Activated naive CD8-positive, alpha-beta T cell treated with anti-CD3 and anti-CD28 coated beads, Interleukin-2, amount 10 ng/mL, durations not matched to agents 7 days and 5 days (primary cell): ENCODE data around the gene OBI1. TPM values are rescaled to one million over a fixed set of nuclear protein-coding genes. Genes with fewer than 3 reads are reported as not detected.

Experiments used
- ATAC-seq: fragments of 150-1000 bp; cut with Tn5 transposase; one replicate; pipeline ENCODE4 v1.10.0; 2021; ENCODE audit warnings: low read depth, moderate library complexity
- POLR2A ChIA-PET: fragments of 350-600 bp; sonication (Branson Sonifier 250); formaldehyde crosslinking; loops from one replicate; lab custom pipeline; 2021; ENCODE audit warnings: antibody characterized with exemption; lab: Charles Lee
- DNase-seq: peaks from one replicate; pipeline ENCODE4 v3.0.0; 2021
- H3K27ac Mint-ChIP-seq: one replicate; pipeline ENCODE4 v1.8.0; 2022; ENCODE audit warnings: mild to moderate bottlenecking, mixed read lengths
- H3K27me3 Mint-ChIP-seq: one replicate; pipeline ENCODE4 v1.8.0; 2022; ENCODE audit warnings: mild to moderate bottlenecking, moderate library complexity, mixed read lengths
- H3K36me3 Mint-ChIP-seq: one replicate; pipeline ENCODE4 v1.8.0; 2021; ENCODE audit warnings: mild to moderate bottlenecking, mixed read lengths
- H3K4me1 Mint-ChIP-seq: one replicate; pipeline ENCODE4 v1.8.0; 2021; ENCODE audit warnings: mixed read lengths
- H3K4me3 Mint-ChIP-seq: one replicate; pipeline ENCODE4 v1.8.0; 2022; ENCODE audit warnings: mild to moderate bottlenecking, moderate library complexity, mixed read lengths
- H3K9me3 Mint-ChIP-seq: one replicate; pipeline ENCODE4 v1.8.0; 2021; ENCODE audit warnings: mixed read lengths
- total RNA-seq, 2 experiments: library from RNA; stranded (reverse); gene quantifications; one replicate each; pipeline ENCODE4 v1.2.3, GENCODE V29; 2021

OBI1 gene
- total RNA-seq, 2 experiments from 2014 or later, result 17.5 to 17.8 TPM

GRCh38 chr13:78596736-78597601 lies 62.0 kb downstream of the OBI1 start:
- no peaks in the 10 kb centered on the region for H3K9me3 Mint-ChIP-seq
- peaks cover 90% of the 10 kb centered on the region for H3K27me3 Mint-ChIP-seq
- peaks cover 4% of the 10 kb centered on the region for H3K4me1 Mint-ChIP-seq
- H3K4me3 Mint-ChIP-seq, result no peak overlapping the region
- no peaks in the 10 kb centered on the region for H3K36me3 Mint-ChIP-seq
- DNase-seq (no peak), ATAC-seq (no peak)
- H3K27ac Mint-ChIP-seq, result no peak overlapping the region
- POLR2A ChIA-PET, result no interaction called here

DNA sequence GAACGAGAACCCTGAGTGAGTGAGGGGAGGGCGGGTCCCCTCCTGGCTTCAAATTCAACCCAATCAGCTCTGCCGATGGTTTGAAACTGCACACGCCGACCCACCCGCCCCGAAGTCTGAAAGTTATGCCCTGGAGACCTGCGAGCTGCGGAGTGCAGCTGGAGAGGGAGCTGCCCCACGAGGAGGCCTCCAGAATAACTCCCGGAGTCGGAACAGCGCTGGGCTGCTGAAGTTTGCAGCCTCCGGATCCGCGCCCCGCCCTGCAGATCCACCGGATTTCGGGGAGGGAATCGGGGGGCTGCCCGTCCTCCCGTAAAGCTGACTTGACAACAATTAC lies 62.6 kb downstream of the OBI1 start:
- Mint-ChIP-seq H3K4me1 (peaks cover 4% of the 10 kb centered on the region), H3K4me3 (no peak overlapping the region), H3K27me3 (peaks cover 93% of the 10 kb centered on the region), H3K27ac (no peak overlapping the region), H3K36me3 (no peaks in the 10 kb centered on the region), H3K9me3 (no peaks in the 10 kb centered on the region)
- ATAC-seq, result no peak
- POLR2A ChIA-PET, result no interaction called here
- no peak for DNase-seq

DNA sequence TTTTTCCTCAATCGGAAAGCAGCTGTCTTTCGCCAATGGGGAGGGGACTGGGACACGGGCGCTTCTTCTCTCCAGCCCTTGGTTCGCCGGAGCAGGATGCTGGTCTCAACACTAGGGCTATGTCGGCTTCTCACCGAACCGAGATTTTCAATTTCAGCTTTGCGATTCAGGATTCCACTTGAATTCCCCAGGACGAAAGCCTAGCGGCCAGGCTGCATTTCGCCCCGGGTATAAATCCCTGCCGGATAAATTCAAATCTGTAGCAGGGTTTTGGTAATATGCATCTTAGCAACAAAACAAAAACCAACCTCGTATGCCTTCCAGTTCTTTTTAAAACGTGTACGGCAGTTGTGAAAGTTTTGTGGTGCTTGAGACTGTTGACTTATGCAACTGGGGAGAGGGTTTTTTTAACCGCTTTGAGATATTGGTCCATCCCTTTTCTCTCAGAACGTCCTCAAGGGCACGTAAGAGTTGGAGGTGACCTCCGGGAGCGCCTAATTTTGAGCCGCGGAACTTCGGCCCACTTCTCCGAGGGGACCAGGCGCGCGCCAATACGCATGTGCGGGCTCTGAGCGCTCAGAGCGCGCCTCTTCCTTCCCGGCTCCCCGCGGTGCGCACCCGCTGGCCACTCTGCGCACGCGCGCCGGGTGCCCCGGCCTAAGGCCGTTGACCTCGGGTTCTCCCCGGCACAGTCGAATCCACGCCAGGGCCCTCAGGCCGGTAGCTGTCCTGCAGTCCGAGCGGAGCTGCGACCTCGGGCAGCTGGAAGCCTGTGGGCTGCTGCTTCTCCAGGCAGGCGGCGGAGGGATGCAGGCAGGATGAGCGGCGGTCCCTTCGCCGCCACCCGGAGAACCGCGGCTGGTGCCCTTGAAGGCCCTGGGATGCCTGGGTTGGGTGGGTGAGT lies 63.2 kb downstream of the OBI1 start:
- Mint-ChIP-seq H3K9me3 (no peaks in the 10 kb centered on the region), H3K27ac (peak overlapping the region; percentile 51), H3K4me1 (peaks cover 3% of the 10 kb centered on the region), H3K36me3 (no peaks in the 10 kb centered on the region), H3K4me3 (peak overlapping the region; percentile 10), H3K27me3 (peaks cover 90% of the 10 kb centered on the region)
- POLR2A ChIA-PET, result no interaction called here
- DNase-seq, result peak; percentile 58
- ATAC-seq, result peak; percentile 33

- Mint-ChIP-seq H3K9me3 (no peaks in the 10 kb centered on the region), H3K27ac (no peak overlapping the region), H3K36me3 (no peaks in the 10 kb centered on the region), H3K4me1 (no peaks in the 10 kb centered on the region), H3K4me3 (no peak overlapping the region), H3K27me3 (peaks cover 85% of the 10 kb centered on the region)
- no peak for DNase-seq
- POLR2A ChIA-PET, result no interaction called here
- ATAC-seq, result no peak
Observed at GRCh38 chr13:78594456-78594975, 64.4 kb downstream of the OBI1 start.

GRCh38 chr13:78593652-78594455 lies 65.1 kb downstream of the OBI1 start:
- H3K4me3 Mint-ChIP-seq, result no peak overlapping the region
- no peaks in the 10 kb centered on the region for H3K4me1 Mint-ChIP-seq
- peaks cover 85% of the 10 kb centered on the region for H3K27me3 Mint-ChIP-seq
- DNase-seq (no peak), ATAC-seq (no peak)
- H3K27ac Mint-ChIP-seq, result no peak overlapping the region
- POLR2A ChIA-PET, result no interaction called here
- no peaks in the 10 kb centered on the region for H3K36me3 Mint-ChIP-seq
- no peaks in the 10 kb centered on the region for H3K9me3 Mint-ChIP-seq

- POLR2A ChIA-PET, result no interaction called here
- Mint-ChIP-seq H3K27me3 (peaks cover 85% of the 10 kb centered on the region), H3K9me3 (no peaks in the 10 kb centered on the region), H3K27ac (no peak overlapping the region), H3K4me3 (no peak overlapping the region), H3K36me3 (no peaks in the 10 kb centered on the region), H3K4me1 (no peaks in the 10 kb centered on the region)
- ATAC-seq (no peak), DNase-seq (no peak)
Observed at GRCh38 chr13:78593129-78593528, 65.8 kb downstream of the OBI1 start.

DNA sequence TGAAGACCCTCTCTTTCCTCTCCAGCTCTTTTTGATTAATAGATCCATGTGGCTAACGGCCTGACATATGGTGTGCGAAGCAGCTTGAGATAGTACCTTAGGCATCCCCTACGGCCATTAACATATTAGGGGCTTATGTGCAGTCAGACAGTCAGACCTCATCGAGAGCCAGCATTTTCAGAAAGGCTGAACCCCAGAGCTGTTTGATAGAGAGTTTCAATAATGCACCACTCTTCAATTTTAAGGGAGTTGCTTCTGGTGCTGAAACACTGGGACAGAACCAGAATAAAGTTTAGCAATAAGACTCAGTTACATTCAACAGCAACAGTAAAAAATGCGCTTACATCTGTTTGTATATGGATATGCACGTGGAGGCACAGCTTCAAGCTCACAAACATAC lies 66.4 kb downstream of the OBI1 start:
- POLR2A ChIA-PET, result no interaction called here
- H3K27ac Mint-ChIP-seq, result no peak overlapping the region
- DNase-seq (no peak), ATAC-seq (no peak)
- peaks cover under 1% of the 10 kb centered on the region for H3K4me1 Mint-ChIP-seq
- peaks cover 87% of the 10 kb centered on the region for H3K27me3 Mint-ChIP-seq
- H3K4me3 Mint-ChIP-seq, result no peak overlapping the region
- H3K9me3 Mint-ChIP-seq, result peaks cover 2% of the 10 kb centered on the region
- H3K36me3 Mint-ChIP-seq, result no peaks in the 10 kb centered on the region

GRCh38 chr13:78589206-78589605 lies 69.7 kb downstream of the OBI1 start:
- H3K9me3 Mint-ChIP-seq, result peaks cover 5% of the 10 kb centered on the region
- H3K27ac Mint-ChIP-seq, result no peak overlapping the region

GRCh38 chr13:78587395-78587794 lies 71.6 kb downstream of the OBI1 start:
- Mint-ChIP-seq H3K27ac (no peak overlapping the region), H3K4me1 (peaks cover 4% of the 10 kb centered on the region), H3K4me3 (no peak overlapping the region), H3K36me3 (no peaks in the 10 kb centered on the region), H3K27me3 (peaks cover 64% of the 10 kb centered on the region), H3K9me3 (peaks cover 5% of the 10 kb centered on the region)
- DNase-seq (no peak), ATAC-seq (no peak)
- POLR2A ChIA-PET, result no interaction called here

More at GRCh38 chr13:78589206-78589605, 69.7 kb downstream of the OBI1 start:
- POLR2A ChIA-PET, result no interaction called here
- Mint-ChIP-seq H3K4me3 (no peak overlapping the region), H3K4me1 (peaks cover 4% of the 10 kb centered on the region), H3K36me3 (no peaks in the 10 kb centered on the region), H3K27me3 (peaks cover 83% of the 10 kb centered on the region)
- ATAC-seq, result no peak
- peak; percentile 44 for DNase-seq

- peaks cover 5% of the 10 kb centered on the region for H3K9me3 Mint-ChIP-seq
- POLR2A ChIA-PET, result no interaction called here
- no peak overlapping the region for H3K4me3 Mint-ChIP-seq
Observed at GRCh38 chr13:78586706-78587105, 72.2 kb downstream of the OBI1 start.

DNA sequence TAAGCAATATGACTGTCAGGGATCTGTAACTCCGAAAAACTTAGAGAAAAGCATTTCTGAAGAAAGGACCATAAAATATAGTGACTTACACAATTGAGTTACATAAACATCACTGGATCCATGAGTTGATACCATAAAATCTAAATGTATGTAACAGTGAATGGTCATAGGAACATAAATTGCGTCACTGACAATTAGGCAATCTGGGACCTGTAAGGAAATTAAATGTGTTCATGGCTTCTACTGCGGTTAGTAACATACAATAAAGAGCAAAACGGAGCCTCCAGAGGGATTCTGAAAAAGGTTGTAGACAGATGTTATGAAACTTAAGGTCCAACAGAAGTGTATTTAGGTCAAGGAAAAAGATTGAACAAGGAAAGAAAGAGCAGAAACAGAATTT lies 82.7 kb downstream of the OBI1 start:
- Mint-ChIP-seq H3K4me1 (no peaks in the 10 kb centered on the region), H3K9me3 (no peaks in the 10 kb centered on the region), H3K36me3 (no peaks in the 10 kb centered on the region), H3K27ac (no peak overlapping the region), H3K4me3 (no peak overlapping the region), H3K27me3 (no peaks in the 10 kb centered on the region)
- DNase-seq (no peak), ATAC-seq (no peak)
- POLR2A ChIA-PET, result no interaction called here

More at GRCh38 chr13:78586706-78587105, 72.2 kb downstream of the OBI1 start:
- no peak for ATAC-seq
- H3K27ac Mint-ChIP-seq, result no peak overlapping the region
- DNase-seq, result no peak
- H3K27me3 Mint-ChIP-seq, result peaks cover 63% of the 10 kb centered on the region
- H3K36me3 Mint-ChIP-seq, result no peaks in the 10 kb centered on the region
- H3K4me1 Mint-ChIP-seq, result peaks cover 4% of the 10 kb centered on the region

DNA sequence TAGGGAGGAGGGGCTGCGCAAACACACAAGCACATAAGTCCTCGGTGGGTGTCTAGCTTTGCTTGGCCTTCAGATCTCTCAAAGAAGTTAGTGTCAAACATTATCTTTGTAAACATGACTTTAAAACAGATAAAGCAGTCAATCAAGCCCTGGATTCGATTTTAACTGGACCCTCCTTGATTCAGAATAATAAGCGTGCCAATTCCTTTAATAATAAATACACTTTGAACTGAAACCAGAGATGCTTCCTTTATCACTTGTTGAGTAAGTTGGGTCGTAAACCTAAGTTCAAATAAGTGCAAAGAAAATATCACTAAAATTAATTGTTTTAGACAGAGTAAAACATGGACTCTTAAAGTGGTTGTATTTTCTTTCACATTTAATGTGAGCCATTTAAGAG lies 86.5 kb downstream of the OBI1 start:
- POLR2A ChIA-PET, result no interaction called here
- H3K27me3 Mint-ChIP-seq, result no peaks in the 10 kb centered on the region
- H3K4me1 Mint-ChIP-seq, result no peaks in the 10 kb centered on the region
- H3K9me3 Mint-ChIP-seq, result no peaks in the 10 kb centered on the region
- ATAC-seq (no peak), DNase-seq (no peak)
- H3K4me3 Mint-ChIP-seq, result no peak overlapping the region
- H3K36me3 Mint-ChIP-seq, result no peaks in the 10 kb centered on the region
- no peak overlapping the region for H3K27ac Mint-ChIP-seq

- DNase-seq (no peak), ATAC-seq (no peak)
- no peak overlapping the region for H3K4me3 Mint-ChIP-seq
- H3K36me3 Mint-ChIP-seq, result no peaks in the 10 kb centered on the region
- no peaks in the 10 kb centered on the region for H3K27me3 Mint-ChIP-seq
- no peak overlapping the region for H3K27ac Mint-ChIP-seq
- POLR2A ChIA-PET, result no interaction called here
- H3K4me1 Mint-ChIP-seq, result no peaks in the 10 kb centered on the region
- H3K9me3 Mint-ChIP-seq, result no peaks in the 10 kb centered on the region
Observed at GRCh38 chr13:78569029-78569428, 89.9 kb downstream of the OBI1 start.
